ENCODE measurements around the gene REG3A. TPM values are rescaled to one million over a fixed set of nuclear protein-coding genes. Genes with fewer than 3 reads are reported as not detected.

REG3A gene
- total RNA-seq, 3 donors from 2014 or later, result not detected

DNA sequence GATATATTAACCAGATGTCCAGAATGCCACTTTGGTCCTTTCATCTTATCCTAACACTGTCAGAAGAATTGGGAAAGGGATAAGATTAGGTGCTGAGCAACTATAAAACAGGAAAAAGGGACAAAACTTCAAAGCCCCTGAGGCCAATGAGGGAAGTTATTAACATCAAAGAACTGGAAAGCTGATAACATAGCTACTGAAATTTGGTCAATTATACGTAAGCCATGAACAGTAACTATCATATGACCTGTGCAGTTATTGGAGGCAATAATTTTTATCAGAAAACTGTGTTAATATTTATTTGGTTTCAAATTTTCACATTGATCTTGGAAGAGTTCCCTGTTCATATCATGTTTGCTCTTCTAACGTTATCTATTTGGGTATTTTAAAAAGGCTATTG is 2.6 kb upstream of the REG3A start:
- no peak overlapping the region for H3K4me3 ChIP-seq
- intact Hi-C loops (cut with DNase I; ENCODE audit: low total_unique reads), result no loop called here
- no peak for TF ChIP-seq POLR2A (IDR thresholded peaks at IDR 0.05)
- TF ChIP-seq POLR2AphosphoS5 (IDR thresholded peaks at IDR 0.05), result no peak
- no peak for TF ChIP-seq CTCF (IDR thresholded peaks at IDR 0.05)

DNA sequence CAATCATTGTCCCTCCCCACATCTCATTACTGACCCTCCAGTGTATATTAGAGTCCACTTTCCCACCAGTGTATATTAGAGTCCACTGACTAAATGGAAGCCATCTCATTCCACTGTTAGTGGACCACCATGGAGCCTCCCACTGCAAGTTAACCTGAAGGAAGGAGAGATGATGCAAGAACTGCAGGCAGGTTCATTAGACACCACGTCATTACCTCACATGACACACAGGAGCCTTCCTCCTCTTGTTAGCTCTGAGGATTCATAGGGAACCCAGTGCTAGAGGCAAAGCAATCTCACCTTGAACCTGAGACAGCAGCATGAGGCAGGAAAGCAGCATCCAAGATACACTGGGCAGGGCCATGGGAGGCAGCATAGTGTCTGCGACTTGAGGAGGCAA is 523 bp downstream of the REG3A start:
- intact Hi-C loops (cut with DNase I; ENCODE audit: low total_unique reads), result no loop called here
- TF ChIP-seq POLR2A (IDR thresholded peaks at IDR 0.05) (no peak), POLR2AphosphoS5 (IDR thresholded peaks at IDR 0.05) (no peak), CTCF (IDR thresholded peaks at IDR 0.05) (no peak)
- no peaks in the 10 kb centered on the region for H3K27me3 ChIP-seq
- no peaks in the 10 kb centered on the region for H3K4me1 ChIP-seq
- no peaks in the 10 kb centered on the region for H3K9me3 ChIP-seq
- H3K4me3 ChIP-seq, result no peak overlapping the region
- DNase-seq (ENCODE audit: low spot score in 2 of 2), result no peak
- no peaks in the 10 kb centered on the region for H3K36me3 ChIP-seq
- H3K27ac ChIP-seq, result no peak overlapping the region

More for the DNA sequence above, 2.6 kb upstream of the REG3A start:
- H3K27ac ChIP-seq, result no peak overlapping the region
- no peak for DNase-seq (ENCODE audit: low spot score in 2 of 2)
- no peaks in the 10 kb centered on the region for H3K36me3 ChIP-seq
- H3K4me1 ChIP-seq, result no peaks in the 10 kb centered on the region
- no peaks in the 10 kb centered on the region for H3K9me3 ChIP-seq
- no peaks in the 10 kb centered on the region for H3K27me3 ChIP-seq

GRCh38 chr2:79155826-79156476 is 3.6 kb downstream of the REG3A start:
- Histone ChIP-seq H3K4me1 (no peaks in the 10 kb centered on the region), H3K36me3 (no peaks in the 10 kb centered on the region), H3K27ac (no peak overlapping the region), H3K9me3 (no peaks in the 10 kb centered on the region), H3K27me3 (no peaks in the 10 kb centered on the region), H3K4me3 (no peak overlapping the region)
- TF ChIP-seq POLR2AphosphoS5 (IDR thresholded peaks at IDR 0.05), result no peak
- TF ChIP-seq CTCF (IDR thresholded peaks at IDR 0.05), result no peak
- TF ChIP-seq POLR2A (IDR thresholded peaks at IDR 0.05), result no peak
- intact Hi-C loops (cut with DNase I; ENCODE audit: low total_unique reads), result no loop called here
- DNase-seq (ENCODE audit: low spot score in 2 of 2), result no peak

GRCh38 chr2:79139423-79139822 is 20.1 kb downstream of the REG3A start:
- no peak for TF ChIP-seq POLR2AphosphoS5 (IDR thresholded peaks at IDR 0.05)
- no peak for TF ChIP-seq CTCF (IDR thresholded peaks at IDR 0.05)
- no peak for TF ChIP-seq POLR2A (IDR thresholded peaks at IDR 0.05)
- Histone ChIP-seq H3K27ac (no peak overlapping the region), H3K36me3 (no peaks in the 10 kb centered on the region), H3K4me1 (no peaks in the 10 kb centered on the region), H3K27me3 (no peaks in the 10 kb centered on the region), H3K4me3 (no peak overlapping the region), H3K9me3 (no peaks in the 10 kb centered on the region)
- intact Hi-C loops (cut with DNase I; ENCODE audit: low total_unique reads), result no loop called here
- DNase-seq (ENCODE audit: low spot score in 2 of 2), result no peak

GRCh38 chr2:79138385-79138784 is 21.2 kb downstream of the REG3A start:
- Histone ChIP-seq H3K4me3 (no peak overlapping the region), H3K9me3 (no peaks in the 10 kb centered on the region), H3K27ac (no peak overlapping the region), H3K36me3 (no peaks in the 10 kb centered on the region), H3K4me1 (no peaks in the 10 kb centered on the region), H3K27me3 (no peaks in the 10 kb centered on the region)
- DNase-seq (ENCODE audit: low spot score in 2 of 2), result no peak
- TF ChIP-seq POLR2A (IDR thresholded peaks at IDR 0.05), result no peak
- no peak for TF ChIP-seq CTCF (IDR thresholded peaks at IDR 0.05)
- TF ChIP-seq POLR2AphosphoS5 (IDR thresholded peaks at IDR 0.05), result no peak
- intact Hi-C loops (cut with DNase I; ENCODE audit: low total_unique reads), result no loop called here
